HCT116 (cell line): ENCODE measurements around the gene PLCB4. TPM values are rescaled to one million over a fixed set of nuclear protein-coding genes. Genes with fewer than 3 reads are reported as not detected.

Source experiments
- ATAC-seq: fragments of 200-7000 bp; cut with Tn5 transposase; 2 replicates; pipeline ENCODE4 v1.9.1; 2020; ENCODE audit warnings: mild to moderate bottlenecking, moderate library complexity
- BruUV-seq: library from RNA; stranded (reverse); fragments of 400-500 nt; replicated peaks from 2 replicates; lab custom pipeline; 2021; lab: Mats Ljungman, UMichigan
- CTCF ChIA-PET: fragments of 300-600 bp; sonication (Branson Sonifier 250); formaldehyde crosslinking; loops from one replicate; lab custom pipeline; 2021; ENCODE audit warnings: antibody characterized with exemption; lab: Charles Lee
- POLR2A ChIA-PET: fragments of 300-600, 350-600 bp; sonication (Branson Sonifier 250); formaldehyde crosslinking; loops from one replicate; lab custom pipeline; 2021; ENCODE audit warnings: antibody characterized with exemption; lab: Charles Lee
- RAD21 ChIA-PET, 2 experiments: fragments of 300-600 bp; sonication (Branson Sonifier 250); formaldehyde crosslinking; loops; one replicate each; lab custom pipeline; 2023; ENCODE audit warnings: low total read pairs in 2 of 2; ENCODE audit not compliant: uncharacterized antibody in 2 of 2, unreplicated experiment in 2 of 2, low non-redundant PET in 1 of 2; lab: Charles Lee
- DNase-seq: peaks from one replicate; pipeline ENCODE4 v3.0.0-alpha.2; 2010; ENCODE audit warnings: low read depth, low spot score
- H2AFZ ChIP-seq: fragments of 200-600 bp; shearing (Covaris generic), sonication (generic); 2 replicates; pipeline ENCODE4 v1.6.1; 2017; ENCODE audit warnings: low read depth, mixed run types, mixed read lengths, antibody characterized with exemption, low read length; ENCODE audit not compliant: poor library complexity, severe bottlenecking
- H3K27ac ChIP-seq: 2 replicates; pipeline ENCODE4 v1.5.1; 2012; ENCODE audit warnings: low read depth, low read length
- H3K27me3 ChIP-seq: fragments of 200-600 bp; sonication (generic); 2 replicates; pipeline ENCODE4 v1.6.1; 2016; ENCODE audit warnings: mixed run types, low read length, mixed read lengths; ENCODE audit not compliant: insufficient read depth
- H3K36me3 ChIP-seq, 2 experiments: fragments of 200-500 bp in 1 of 2; fragments of 200-600 bp in 1 of 2; sonication (Bioruptor generic) in 1 of 2; sonication (generic) in 1 of 2; 2 replicates each; pipeline versions ENCODE4 v1.5.1 to v1.6.1; 2014 to 2016; ENCODE audit warnings: low read length in 2 of 2, inconsistent platforms in 1 of 2, mixed read lengths in 1 of 2, mixed run types in 1 of 2; ENCODE audit not compliant: insufficient read depth in 2 of 2, control insufficient read depth in 1 of 2
- H3K4me1 ChIP-seq, 2 experiments: fragments of 200-600 bp in 1 of 2; sonication (generic) in 1 of 2; 2 replicates each; pipeline versions ENCODE4 v1.5.1 to v1.6.1; 2012 to 2017; ENCODE audit warnings: low read length in 2 of 2, inconsistent platforms in 1 of 2, mild to moderate bottlenecking in 1 of 2, mixed read lengths in 1 of 2, mixed run types in 1 of 2, moderate library complexity in 1 of 2; ENCODE audit not compliant: insufficient read depth in 2 of 2, control insufficient read depth in 1 of 2
- H3K4me2 ChIP-seq: fragments of 200-600 bp; sonication (generic); 2 replicates; pipeline ENCODE4 v1.6.1; 2017; ENCODE audit warnings: mixed run types, low read length, mixed read lengths
- H3K4me3 ChIP-seq, 2 experiments: fragments of 200-600 bp in 1 of 2; sonication (generic) in 1 of 2; replicated peaks in 1 of 2; 2 replicates each; pipeline ENCODE4 v1.5.1; 2011 to 2016; ENCODE audit warnings: low read length in 2 of 2, control low read depth in 1 of 2, low read depth in 1 of 2, mild to moderate bottlenecking in 1 of 2, mixed read lengths in 1 of 2, mixed run types in 1 of 2
- H3K79me2 ChIP-seq: fragments of 200-600 bp; sonication (generic); 2 replicates; pipeline ENCODE4 v1.6.1; 2017; ENCODE audit warnings: mild to moderate bottlenecking, mixed run types, low read length, moderate library complexity, mixed read lengths; ENCODE audit not compliant: insufficient read depth
- H3K9ac ChIP-seq: fragments of 200-600 bp; sonication (generic); 2 replicates; pipeline ENCODE4 v1.6.1; 2016; ENCODE audit warnings: low read length, mixed read lengths
- H3K9me2 ChIP-seq: fragments of 200-600 bp; sonication (generic), shearing (Covaris generic); 2 replicates; pipeline ENCODE4 v1.6.1; 2017; ENCODE audit warnings: mixed run types, mild to moderate bottlenecking, moderate library complexity; ENCODE audit not compliant: insufficient read depth
- H3K9me3 ChIP-seq, 2 experiments: fragments of 200-500 bp in 1 of 2; fragments of 200-600 bp in 1 of 2; sonication (Bioruptor generic) in 1 of 2; sonication (generic) in 1 of 2; 2 replicates each; pipeline ENCODE4 v1.6.1; 2014 to 2017; ENCODE audit warnings: low read length in 2 of 2, mixed read lengths in 2 of 2, inconsistent platforms in 1 of 2, low read depth in 1 of 2, mild to moderate bottlenecking in 1 of 2, mixed run types in 1 of 2, moderate library complexity in 1 of 2; ENCODE audit not compliant: control insufficient read depth in 1 of 2, insufficient read depth in 1 of 2
- H4K20me1 ChIP-seq: fragments of 200-600 bp; sonication (generic), shearing (Covaris generic); 2 replicates; pipeline ENCODE4 v1.6.1; 2017; ENCODE audit warnings: mixed run types, mild to moderate bottlenecking, moderate library complexity; ENCODE audit not compliant: insufficient read depth
- CBX3 ChIP-seq: IDR thresholded peaks from 2 replicates; pipeline ENCODE4 v1.6.1; 2012; ENCODE audit warnings: low read depth
- CEBPB ChIP-seq: IDR thresholded peaks from 2 replicates; pipeline ENCODE4 v1.6.1; 2012; ENCODE audit warnings: low read depth
- CTCF ChIP-seq, 3 experiments: fragments of 200-600 bp in 1 of 3; sonication (generic) in 1 of 3; IDR thresholded peaks in 2 of 3; conservative IDR thresholded peaks in 1 of 3; 2 replicates each; pipeline ENCODE4 v1.5.1; 2012 to 2017; ENCODE audit warnings: low read depth in 2 of 3, low read length in 2 of 3, antibody characterized with exemption in 1 of 3, borderline replicate concordance in 1 of 3, control low read depth in 1 of 3, mild to moderate bottlenecking in 1 of 3, mixed read lengths in 1 of 3, mixed run types in 1 of 3, moderate library complexity in 1 of 3; ENCODE audit not compliant: insufficient read depth in 1 of 3
- EGR1 ChIP-seq: IDR thresholded peaks from 2 replicates; pipeline ENCODE4 v1.6.1; 2012; ENCODE audit warnings: low read depth
- EZH2 ChIP-seq: fragments of 200-600 bp; sonication (generic); IDR thresholded peaks from 2 replicates; pipeline ENCODE4 v1.6.1; 2017; ENCODE audit warnings: antibody characterized with exemption, mixed run types
- EZH2phosphoT487 ChIP-seq: fragments of 200-600 bp; IDR thresholded peaks from 2 replicates; pipeline ENCODE4 v1.6.1; 2018; ENCODE audit warnings: antibody characterized with exemption, borderline replicate concordance
- FOSL1 ChIP-seq: IDR thresholded peaks from 2 replicates; pipeline ENCODE4 v1.6.1; 2012; ENCODE audit warnings: low read depth
- JUND ChIP-seq: IDR thresholded peaks from 2 replicates; pipeline ENCODE4 v1.6.1; 2012
- MAX ChIP-seq: IDR thresholded peaks from 2 replicates; pipeline ENCODE4 v1.6.1; 2012
- POLR2A ChIP-seq: IDR thresholded peaks from 2 replicates; pipeline ENCODE4 v1.7.0; 2011; ENCODE audit warnings: borderline replicate concordance; ENCODE audit not compliant: insufficient read depth, insufficient read length; ENCODE audit errors: extremely low read depth
- POLR2AphosphoS5 ChIP-seq: IDR thresholded peaks from 2 replicates; pipeline ENCODE4 v1.6.1; 2011; ENCODE audit warnings: mild to moderate bottlenecking, low read depth, low read length, moderate library complexity
- REST ChIP-seq: IDR thresholded peaks from 2 replicates; pipeline ENCODE4 v1.6.1; 2012; ENCODE audit warnings: low read depth
- SIN3A ChIP-seq: IDR thresholded peaks from 2 replicates; pipeline ENCODE4 v1.6.1; 2012; ENCODE audit warnings: low read depth
- SRF ChIP-seq: IDR thresholded peaks from 2 replicates; pipeline ENCODE4 v1.6.1; 2012; ENCODE audit warnings: low read depth
- TCF7L2 ChIP-seq: IDR thresholded peaks from 2 replicates; pipeline ENCODE4 v1.7.0; 2011; ENCODE audit warnings: borderline replicate concordance, inconsistent platforms; ENCODE audit not compliant: insufficient read depth, insufficient read length; ENCODE audit errors: extremely low read depth
- YY1 ChIP-seq: IDR thresholded peaks from 2 replicates; pipeline ENCODE4 v1.6.1; 2011; ENCODE audit warnings: low read length, low read depth, moderate library complexity, mild to moderate bottlenecking; ENCODE audit not compliant: insufficient replicate concordance; ENCODE audit errors: extremely low read depth
- ZBTB33 ChIP-seq: IDR thresholded peaks from 2 replicates; pipeline ENCODE4 v1.6.1; 2011; ENCODE audit warnings: mild to moderate bottlenecking, low read length, moderate library complexity; ENCODE audit not compliant: insufficient replicate concordance; ENCODE audit errors: extremely low read depth
- ZFX ChIP-seq: fragments of 450-650 bp; IDR thresholded peaks from 2 replicates; pipeline ENCODE4 v1.6.1; 2017
- ZNF274 ChIP-seq: fragments of 200-500 bp; sonication (Bioruptor generic); IDR thresholded peaks from 2 replicates; pipeline ENCODE4 v1.6.1; 2014; ENCODE audit warnings: mild to moderate bottlenecking, low read depth, low read length, inconsistent platforms
- intact Hi-C: fragments of 100-400 bp; cut with micrococcal nuclease; formaldehyde crosslinking; loops from 2 replicates; pipeline ENCODE4 v1.10.0; 2022
- total RNA-seq: library from RNA; stranded (reverse); gene quantifications from one replicate; pipeline ENCODE4 v1.2.1, GENCODE V29; 2021; ENCODE audit not compliant: unreplicated experiment

PLCB4 gene
- total RNA-seq, 1 experiment from 2014 or later: 2.5 TPM

GRCh38 chr20:9401371-9401770 is 332.5 kb downstream of the PLCB4 start:
- H2AFZ ChIP-seq: no peak overlapping the region
- ATAC-seq (no peak), DNase-seq (no peak)
- H3K4me3 ChIP-seq: no peak overlapping the region
- no peaks in the 10 kb centered on the region for H3K27me3 ChIP-seq
- H3K4me1 ChIP-seq: no peaks in the 10 kb centered on the region
- H3K4me2 ChIP-seq: no peak overlapping the region
- BruUV-seq: no TSS peak
- H3K27ac ChIP-seq: no peak overlapping the region
- ChIA-PET RAD21 (no interaction called here), CTCF (no interaction called here), POLR2A (no interaction called here)
- intact Hi-C loops: no loop called here
- H3K9me3 ChIP-seq: no peaks in the 10 kb centered on the region
- no peaks in the 10 kb centered on the region for H3K36me3 ChIP-seq
- H3K9ac ChIP-seq: no peak overlapping the region
- no peak for TF ChIP-seq EZH2phosphoT487
- TF ChIP-seq MAX: no peak
- TF ChIP-seq SRF: no peak
- no peak for TF ChIP-seq ZBTB33
- no peak for TF ChIP-seq JUND
- no peak for TF ChIP-seq EZH2
- TF ChIP-seq SIN3A: no peak
- TF ChIP-seq ZFX: no peak
- no peak for TF ChIP-seq EGR1
- no peak for TF ChIP-seq CTCF (IDR thresholded peaks at IDR 0.05 in 2 of 3, conservative IDR thresholded peaks at IDR 0.05 in 1 of 3; ENCODE audit: borderline replicate concordance in 1 of 3, insufficient read depth in 1 of 3, low read depth in 2 of 3, low read length in 2 of 3)
- no peak for TF ChIP-seq POLR2A
- no peak for TF ChIP-seq REST
- no peak for TF ChIP-seq CBX3
- TF ChIP-seq POLR2AphosphoS5: no peak
- no peak for TF ChIP-seq ZNF274
- TF ChIP-seq TCF7L2: no peak
- no peak for TF ChIP-seq CEBPB
- no peak for TF ChIP-seq FOSL1
- TF ChIP-seq YY1: no peak
- H3K79me2 ChIP-seq: no peaks in the 10 kb centered on the region
- no peaks in the 10 kb centered on the region for H4K20me1 ChIP-seq
- H3K9me2 ChIP-seq: no peaks in the 10 kb centered on the region
